Ecto neural progenitor cell (in vitro differentiated cells): ENCODE results near the gene CD27.
"Not testable (repeated sequence)": the region's sequence is repeated elsewhere in the genome, so short reads cannot be mapped to it uniquely, and the experiment has no call there.

ENCODE experiments used
- DNase-seq: peaks from one replicate; pipeline ENCODE4 v3.0.0-alpha.2; 2018; ENCODE audit warnings: low spot score

CD27 gene

GRCh38 chr12:6488240-6488639 lies 43.5 kb downstream of the CD27 start:
- DNase-seq = no peak

- no peak for DNase-seq
Measured at GRCh38 chr12:6489449-6489848, 44.7 kb downstream of the CD27 start.

- DNase-seq = not testable (repeated sequence)
Measured at GRCh38 chr12:6490673-6491072, 45.9 kb downstream of the CD27 start.

- DNase-seq = peak; percentile 99
Measured at GRCh38 chr12:6492838-6493496, 48.2 kb downstream of the CD27 start, which contains the start of gene MRPL51. Gene MRPL51, minus strand, starts transcription at chr12:6493262. Its CDS starts 126 bp downstream, at chr12:6493136.

GRCh38 chr12:6493497-6494257 lies 48.9 kb downstream of the CD27 start, which contains the start of gene NCAPD2:
Gene NCAPD2, plus strand, starts transcription at chr12:6494102. Its CDS starts 997 bp downstream, at chr12:6495099.
- DNase-seq = peak; percentile 99

- no peak for DNase-seq
Measured at GRCh38 chr12:6494258-6494743, 49.5 kb downstream of the CD27 start.

- DNase-seq = no peak
Measured at GRCh38 chr12:6494968-6495367, 50.2 kb downstream of the CD27 start.

GRCh38 chr12:6497291-6497690 lies 52.5 kb downstream of the CD27 start:
- DNase-seq = not testable (repeated sequence)

GRCh38 chr12:6500466-6500865 lies 55.7 kb downstream of the CD27 start:
- no peak for DNase-seq
